Mononuclear cell (primary cell): Measurements from ENCODE around the gene GPALPP1. TPM values are rescaled to one million over a fixed set of nuclear protein-coding genes. Genes with fewer than 3 reads are reported as not detected.
A peak's percentile ranks its signal among the peaks of the same experiment; 100 is the strongest.
"Not testable (repeated sequence)": the region's sequence is repeated elsewhere in the genome, so short reads cannot be mapped to it uniquely, and the experiment has no call there.

Experiments used
- H3K27me3 ChIP-seq: 2 replicates; pipeline ENCODE4 v1.6.0; 2011; ENCODE audit warnings: low read length, control low read depth; ENCODE audit not compliant: insufficient read depth
- H3K4me1 ChIP-seq: 2 replicates; pipeline ENCODE4 v1.5.1; 2011; ENCODE audit warnings: mild to moderate bottlenecking, low read length, control low read depth; ENCODE audit not compliant: insufficient read depth
- H3K4me3 ChIP-seq: 2 replicates; pipeline ENCODE4 v1.5.1; 2011; ENCODE audit warnings: mild to moderate bottlenecking, low read length, moderate library complexity
- H3K9me3 ChIP-seq: 2 replicates; pipeline ENCODE4 v1.5.1; 2011; ENCODE audit warnings: low read depth, mild to moderate bottlenecking, control low read depth, low read length
- total RNA-seq: library from RNA; depleted of rRNA; stranded (reverse); fragments of >200 nt; gene quantifications from one replicate; pipeline ENCODE4 v1.2.3, GENCODE V29; 2012

GPALPP1 gene
- total RNA-seq, 1 donor = 22.4 TPM

DNA sequence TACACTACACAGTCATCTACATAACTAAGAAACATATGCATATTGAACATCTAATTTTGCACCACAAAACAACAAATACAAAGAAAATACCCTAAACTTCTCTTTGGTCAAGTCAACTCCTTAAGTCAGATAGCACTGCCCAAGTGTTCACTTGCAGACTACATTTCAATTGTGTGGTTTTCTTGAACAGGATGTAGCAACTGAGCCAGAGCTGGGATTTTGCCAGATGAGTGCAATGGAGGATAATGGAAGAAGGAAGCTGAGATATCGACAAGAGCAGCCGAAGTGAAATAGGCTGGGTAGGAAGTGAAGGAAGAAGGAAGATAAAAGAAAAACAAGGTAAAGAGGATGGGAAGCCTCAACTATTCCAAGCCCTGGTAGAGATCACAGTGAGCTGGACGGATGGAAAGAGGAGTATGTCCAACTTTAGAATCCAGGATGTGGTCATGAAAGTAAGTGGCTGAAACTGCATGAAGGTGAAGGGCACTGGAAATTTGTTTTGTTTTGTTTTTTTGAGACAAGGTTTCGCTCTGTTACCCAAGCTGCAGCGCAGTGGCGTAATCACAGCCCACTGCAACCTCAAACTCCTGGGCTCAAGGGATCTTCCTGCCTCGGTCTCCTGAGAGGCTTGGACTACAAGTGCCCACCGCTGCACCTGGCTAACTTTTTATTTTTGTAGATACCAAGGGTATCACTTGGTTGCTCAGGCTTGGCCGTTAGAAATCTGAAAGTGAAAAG is 15.1 kb upstream of the GPALPP1 start:
- no peaks in the 10 kb centered on the region for H3K27me3 ChIP-seq
- H3K9me3 ChIP-seq = no peaks in the 10 kb centered on the region
- H3K4me3 ChIP-seq = no peak overlapping the region
- peaks cover 22% of the 10 kb centered on the region for H3K4me1 ChIP-seq

DNA sequence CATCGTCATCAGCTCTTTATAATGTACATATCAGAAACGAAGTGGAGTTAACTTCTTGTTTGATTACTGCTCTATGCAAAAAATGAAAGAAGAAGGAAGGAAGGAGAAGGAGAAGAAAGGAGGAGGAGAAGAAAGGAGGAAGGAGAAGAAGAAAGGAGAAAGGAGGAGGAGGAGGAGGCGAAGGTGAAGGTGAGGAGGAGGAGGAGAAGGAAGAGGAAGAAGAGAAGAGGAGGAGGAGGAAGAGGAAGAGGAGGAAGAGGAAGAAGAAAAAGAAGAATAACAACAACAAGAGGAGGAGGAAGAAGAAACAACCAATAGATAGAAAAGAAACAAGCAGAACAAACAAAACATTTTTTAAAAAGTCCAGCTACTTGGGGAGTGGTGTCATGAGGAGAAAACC is 13.1 kb upstream of the GPALPP1 start:
- no peaks in the 10 kb centered on the region for H3K27me3 ChIP-seq
- no peaks in the 10 kb centered on the region for H3K9me3 ChIP-seq
- peaks cover 22% of the 10 kb centered on the region for H3K4me1 ChIP-seq
- H3K4me3 ChIP-seq = no peak overlapping the region

DNA sequence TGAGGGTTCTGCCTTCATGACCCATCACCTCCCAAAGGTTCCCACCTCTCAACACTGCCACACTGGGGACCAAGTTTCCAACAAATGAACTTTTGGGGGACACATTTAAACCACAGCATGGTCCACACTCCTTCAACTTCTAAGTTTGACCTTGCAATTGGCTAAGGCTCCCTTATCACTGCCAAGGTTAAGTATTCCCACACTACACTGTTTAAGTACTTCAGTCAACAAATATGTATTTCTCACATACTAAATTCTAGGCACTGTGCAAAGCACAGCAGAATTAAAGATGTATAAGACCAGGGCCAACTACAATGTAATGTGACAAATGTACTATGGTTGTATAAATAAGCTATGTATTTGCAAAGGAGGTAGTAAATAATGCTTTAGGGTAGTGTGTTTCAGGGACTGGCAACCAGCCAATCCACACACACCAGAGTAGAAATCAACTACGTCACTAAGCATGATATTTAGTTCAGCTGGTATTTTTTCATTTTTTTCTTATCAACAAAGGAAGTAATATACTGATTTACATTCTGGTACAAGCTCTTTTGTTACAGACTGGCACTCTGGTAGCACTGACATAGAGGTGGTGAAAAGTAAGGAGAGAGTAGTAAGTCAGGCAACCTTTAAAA is 12.3 kb upstream of the GPALPP1 start:
- Histone ChIP-seq H3K27me3 (no peaks in the 10 kb centered on the region), H3K4me3 (no peak overlapping the region), H3K9me3 (no peaks in the 10 kb centered on the region), H3K4me1 (peaks cover 22% of the 10 kb centered on the region)

DNA sequence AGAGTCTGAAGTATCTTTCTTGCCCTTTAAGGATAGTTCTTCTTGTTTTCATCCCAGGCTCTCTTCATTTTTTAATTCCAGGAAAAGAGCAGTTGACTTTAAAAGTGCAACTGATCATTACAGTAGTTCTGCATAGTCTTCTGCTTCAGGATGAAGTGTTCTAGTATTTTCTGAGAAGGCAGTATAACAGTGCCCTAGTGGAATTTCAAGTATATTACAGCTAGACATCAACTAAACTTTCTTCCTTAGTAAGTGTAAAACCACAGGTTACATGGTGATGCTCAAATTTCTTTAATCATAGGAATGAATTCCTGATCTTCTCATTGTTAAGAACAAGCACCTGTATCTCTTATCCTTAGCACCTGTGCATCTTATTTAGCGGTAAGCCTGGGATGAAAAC is 11.0 kb upstream of the GPALPP1 start:
- no peak overlapping the region for H3K4me3 ChIP-seq
- no peaks in the 10 kb centered on the region for H3K9me3 ChIP-seq
- no peaks in the 10 kb centered on the region for H3K27me3 ChIP-seq
- H3K4me1 ChIP-seq = peaks cover 22% of the 10 kb centered on the region

DNA sequence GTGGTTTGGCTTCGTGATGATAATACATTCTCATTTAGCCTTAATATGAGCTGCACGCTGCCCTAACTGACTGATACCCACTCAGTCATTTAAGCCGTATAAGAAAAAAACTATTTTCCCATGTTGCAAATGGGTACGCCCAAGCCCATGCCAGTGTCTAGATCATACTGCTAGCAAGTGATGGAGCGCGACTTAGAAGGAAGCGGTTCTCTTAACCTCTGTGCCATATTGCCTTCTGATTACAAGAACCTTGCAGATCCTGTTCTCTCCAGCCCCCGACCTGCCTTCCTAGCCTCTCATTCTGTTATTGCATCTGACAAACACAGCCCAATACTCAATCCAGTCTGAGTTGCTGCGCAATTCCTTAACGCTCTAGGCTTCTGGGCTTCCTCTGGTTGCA is 603 bp downstream of the GPALPP1 start:
- H3K9me3 ChIP-seq = no peaks in the 10 kb centered on the region
- H3K4me1 ChIP-seq = peaks cover 28% of the 10 kb centered on the region
- H3K4me3 ChIP-seq = peak overlapping the region; percentile 79
- no peaks in the 10 kb centered on the region for H3K27me3 ChIP-seq

DNA sequence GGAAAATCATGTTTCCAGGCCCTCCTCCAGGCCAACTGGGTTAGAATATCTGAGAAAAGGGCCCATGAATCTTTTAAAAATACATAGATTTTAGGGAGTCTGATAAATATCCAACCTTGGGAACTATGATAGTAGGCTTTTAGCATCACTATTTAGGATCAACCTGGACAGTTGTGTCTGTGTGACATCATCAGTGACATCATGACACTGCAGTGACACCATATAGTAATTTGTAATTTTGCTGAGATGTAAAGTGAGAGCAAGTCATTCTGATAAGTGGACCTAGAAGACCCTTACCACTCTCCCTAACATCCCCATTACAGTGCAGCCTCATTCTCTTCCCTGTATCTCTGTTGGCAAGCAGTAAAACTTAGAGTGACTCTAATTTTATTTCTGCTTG is 14.1 kb downstream of the GPALPP1 start:
- H3K4me3 ChIP-seq = no peak overlapping the region
- H3K27me3 ChIP-seq = no peaks in the 10 kb centered on the region
- no peaks in the 10 kb centered on the region for H3K9me3 ChIP-seq
- no peaks in the 10 kb centered on the region for H3K4me1 ChIP-seq

DNA sequence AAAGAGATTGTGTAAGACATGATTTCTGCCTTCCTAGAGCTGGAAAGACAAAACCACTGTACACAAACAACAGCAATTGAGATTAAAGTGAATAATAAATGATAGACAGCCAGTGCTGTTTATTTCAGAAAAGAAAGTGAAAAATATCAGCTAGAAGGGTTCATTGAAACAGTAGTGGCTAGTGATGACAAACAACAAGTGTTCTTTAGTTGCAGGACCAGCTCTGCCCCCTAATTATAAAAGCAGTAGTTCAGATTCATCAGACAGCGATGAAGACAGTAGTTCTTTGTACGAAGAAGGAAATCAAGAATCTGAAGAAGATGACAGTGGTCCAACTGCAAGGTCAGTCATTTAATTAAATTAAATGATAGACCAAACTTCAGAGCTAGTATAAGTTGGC is 14.8 kb downstream of the GPALPP1 start:
- Histone ChIP-seq H3K4me3 (no peak overlapping the region), H3K27me3 (no peaks in the 10 kb centered on the region), H3K9me3 (no peaks in the 10 kb centered on the region), H3K4me1 (no peaks in the 10 kb centered on the region)

DNA sequence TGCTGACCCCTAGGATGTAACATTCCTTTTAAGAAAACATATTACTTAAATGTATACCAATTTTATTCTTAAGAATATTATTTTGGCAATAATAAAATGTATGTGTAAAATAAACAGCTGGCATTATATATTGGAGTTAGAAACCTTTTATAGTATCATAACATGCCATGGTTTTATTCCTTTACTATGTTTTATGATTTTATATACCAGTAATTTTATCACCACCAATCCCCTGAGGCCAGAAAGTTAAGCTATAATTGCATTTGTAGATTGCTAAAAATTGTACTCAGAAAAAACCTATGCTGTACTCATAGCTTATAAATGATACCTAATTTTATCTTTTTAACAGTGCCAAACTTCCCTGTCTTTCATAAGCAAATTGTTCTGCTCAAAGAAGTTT is 17.9 kb downstream of the GPALPP1 start:
- no peaks in the 10 kb centered on the region for H3K4me1 ChIP-seq
- no peaks in the 10 kb centered on the region for H3K27me3 ChIP-seq
- H3K9me3 ChIP-seq = no peaks in the 10 kb centered on the region
- H3K4me3 ChIP-seq = no peak overlapping the region

DNA sequence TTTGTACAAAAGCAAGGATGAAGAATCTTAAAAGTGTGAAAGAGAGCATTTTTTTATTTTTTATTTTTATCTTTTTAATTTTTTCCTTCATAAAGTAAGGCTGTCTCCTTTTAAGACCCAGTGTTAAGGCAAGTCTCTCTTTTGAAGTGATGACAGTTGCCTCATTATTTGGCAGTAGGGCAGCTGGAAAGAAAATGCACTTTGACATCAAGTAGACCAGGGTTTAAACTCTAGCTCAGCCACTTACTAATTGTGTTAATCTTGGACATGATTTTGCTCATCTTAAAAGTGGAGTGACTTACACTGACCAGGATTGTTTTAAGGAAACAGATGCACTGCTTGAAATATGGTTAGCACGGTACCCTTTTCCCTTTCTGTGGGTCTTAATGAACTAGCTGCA is 18.5 kb downstream of the GPALPP1 start:
- no peak overlapping the region for H3K4me3 ChIP-seq
- H3K27me3 ChIP-seq = no peaks in the 10 kb centered on the region
- no peaks in the 10 kb centered on the region for H3K4me1 ChIP-seq
- no peaks in the 10 kb centered on the region for H3K9me3 ChIP-seq

DNA sequence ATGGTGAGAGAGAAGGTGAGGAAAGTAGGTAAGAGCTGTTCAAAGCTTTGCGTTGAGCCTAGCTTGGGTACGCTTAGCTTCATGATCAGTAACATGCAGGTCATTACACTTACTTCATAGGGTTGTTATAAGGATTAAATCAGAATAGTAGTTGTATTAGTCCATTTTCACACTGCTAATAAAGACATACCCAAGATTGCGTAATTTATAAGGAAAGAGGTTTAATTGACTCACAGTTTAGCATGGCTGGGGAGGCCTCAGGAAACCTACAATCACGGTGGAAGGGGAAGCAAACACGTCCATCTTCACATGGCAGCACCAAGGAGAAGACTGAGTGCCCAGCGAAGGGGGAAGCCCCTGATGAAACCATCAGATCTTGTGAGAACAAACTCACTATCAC is 21.9 kb downstream of the GPALPP1 start:
- H3K4me3 ChIP-seq = no peak overlapping the region
- H3K4me1 ChIP-seq = no peaks in the 10 kb centered on the region
- H3K9me3 ChIP-seq = no peaks in the 10 kb centered on the region
- H3K27me3 ChIP-seq = no peaks in the 10 kb centered on the region

DNA sequence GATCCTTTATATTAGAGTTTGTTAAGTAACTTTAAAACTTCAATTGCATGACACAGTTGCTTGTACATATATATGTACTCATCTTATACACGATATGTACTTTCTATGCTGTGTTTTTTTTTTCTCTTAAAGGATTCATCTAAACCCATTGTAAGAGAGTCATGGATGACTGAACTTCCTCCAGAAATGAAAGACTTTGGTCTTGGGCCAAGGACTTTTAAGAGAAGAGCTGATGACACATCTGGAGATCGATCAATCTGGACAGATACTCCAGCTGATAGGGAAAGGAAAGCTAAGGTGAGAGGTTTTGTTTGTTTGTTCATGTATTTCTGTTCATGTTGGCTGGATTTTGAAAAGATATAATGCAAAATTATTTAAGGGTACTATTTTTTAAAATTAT is 26.0 kb downstream of the GPALPP1 start:
- Histone ChIP-seq H3K27me3 (no peaks in the 10 kb centered on the region), H3K4me3 (no peak overlapping the region), H3K9me3 (no peaks in the 10 kb centered on the region), H3K4me1 (no peaks in the 10 kb centered on the region)

DNA sequence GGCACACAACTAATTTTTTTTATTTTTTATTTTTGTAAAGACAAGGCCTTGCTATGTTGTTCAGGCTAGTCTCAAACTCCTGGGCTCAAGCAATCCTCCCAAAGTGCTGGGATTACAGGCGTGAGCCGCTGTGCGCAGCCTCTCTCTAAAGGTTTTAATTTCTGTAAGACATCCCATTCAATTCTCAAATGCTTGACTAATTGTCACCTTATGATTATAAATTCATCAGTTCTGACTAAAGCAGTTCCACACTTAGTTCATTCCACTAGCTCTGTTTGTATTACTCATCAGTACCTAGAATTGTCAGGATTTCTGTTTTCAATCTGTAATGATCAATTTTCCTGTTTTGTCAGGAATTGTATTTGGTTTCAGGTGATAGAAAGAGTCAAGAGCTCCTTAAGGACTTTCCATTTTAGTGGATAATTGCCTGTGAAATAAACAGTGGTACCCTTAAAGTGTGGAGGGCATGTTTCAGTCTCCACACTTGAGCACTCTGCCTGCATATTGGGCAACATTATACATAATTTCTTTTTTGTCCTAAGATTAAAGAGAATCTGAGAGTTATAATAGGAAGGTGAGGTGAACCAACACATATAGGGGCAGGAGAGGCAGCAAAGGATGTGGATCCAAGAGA is 27.6 kb downstream of the GPALPP1 start:
- H3K4me3 ChIP-seq = no peak overlapping the region
- no peaks in the 10 kb centered on the region for H3K27me3 ChIP-seq
- no peaks in the 10 kb centered on the region for H3K9me3 ChIP-seq
- no peaks in the 10 kb centered on the region for H3K4me1 ChIP-seq

DNA sequence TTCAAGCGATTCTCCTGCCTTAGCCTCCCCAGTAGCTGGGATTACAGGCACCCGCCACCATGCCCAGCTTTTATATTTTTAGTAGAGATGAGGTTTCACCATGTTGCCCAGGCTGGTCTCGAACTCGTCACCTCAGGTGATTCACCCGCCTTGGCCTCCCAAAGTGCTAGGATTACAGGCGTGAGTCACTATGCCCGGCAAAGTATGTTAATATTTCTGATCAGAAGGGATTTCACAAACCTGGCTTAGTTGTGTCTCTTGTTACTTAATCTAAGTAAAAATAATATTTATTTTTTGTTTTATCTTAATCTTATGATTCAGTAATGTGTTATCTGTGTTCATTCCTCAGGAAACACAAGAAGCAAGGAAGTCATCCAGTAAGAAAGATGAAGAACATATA is 30.6 kb downstream of the GPALPP1 start:
- H3K9me3 ChIP-seq, H3K27me3 ChIP-seq, H3K4me3 ChIP-seq, H3K4me1 ChIP-seq: not testable (repeated sequence)

DNA sequence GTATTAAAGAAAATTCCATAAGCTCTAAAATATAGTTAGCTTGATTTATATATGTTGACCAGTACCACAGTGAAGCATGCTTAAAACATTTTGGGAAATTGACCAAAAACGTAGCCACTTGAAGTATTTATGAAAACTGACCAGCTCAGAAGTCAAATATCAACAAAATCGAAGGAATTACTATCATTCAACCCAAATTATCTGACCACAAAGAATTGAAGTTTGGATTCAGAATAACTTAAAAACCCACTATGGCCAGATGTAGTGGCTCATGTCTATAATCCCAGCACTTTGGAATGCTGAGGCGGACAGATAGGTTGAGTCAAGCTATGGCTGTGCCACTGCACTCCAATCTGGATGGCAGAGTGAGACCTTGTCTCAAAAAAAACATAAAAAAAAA is 31.9 kb downstream of the GPALPP1 start:
- H3K4me1 ChIP-seq = no peaks in the 10 kb centered on the region
- H3K4me3 ChIP-seq = no peak overlapping the region
- no peaks in the 10 kb centered on the region for H3K9me3 ChIP-seq
- no peaks in the 10 kb centered on the region for H3K27me3 ChIP-seq

DNA sequence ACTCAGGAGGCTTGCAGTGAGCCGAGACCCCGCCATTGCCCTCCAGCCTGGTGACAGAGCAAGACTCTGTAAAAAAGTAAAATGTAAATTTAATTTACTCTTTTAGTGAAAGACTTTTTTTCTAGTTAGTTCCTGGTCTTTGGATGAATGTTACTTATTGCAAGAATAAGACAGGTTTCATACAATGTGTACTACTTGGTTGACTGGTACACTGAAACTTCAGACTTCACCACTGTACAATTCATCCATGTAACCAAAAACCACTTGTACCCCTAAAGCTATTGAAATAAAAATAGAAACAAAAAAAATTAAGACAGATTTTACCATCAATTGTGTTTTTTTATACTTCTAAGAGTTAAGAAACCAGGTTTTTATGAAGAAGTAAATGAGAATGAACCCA is 35.5 kb downstream of the GPALPP1 start:
- no peaks in the 10 kb centered on the region for H3K4me1 ChIP-seq
- H3K9me3 ChIP-seq = no peaks in the 10 kb centered on the region

DNA sequence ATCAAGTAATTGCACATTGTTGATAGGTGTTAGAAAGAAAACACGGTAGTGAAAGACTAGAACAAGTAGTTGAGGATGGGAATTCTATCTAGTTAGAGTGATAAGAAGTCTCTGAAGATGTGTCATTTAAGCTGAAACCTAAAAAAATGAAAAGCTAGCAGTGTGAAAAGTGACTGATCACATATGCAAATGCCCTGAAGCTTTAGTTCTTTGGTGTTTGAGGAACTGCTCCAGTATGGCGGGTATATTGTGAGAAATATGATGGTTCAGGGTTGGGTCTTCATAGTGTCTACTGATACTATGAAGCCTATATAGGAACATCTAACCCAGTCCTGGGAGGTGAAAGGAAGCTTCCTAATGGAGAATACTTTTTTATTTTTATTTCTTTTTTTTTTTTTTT is 45.0 kb downstream of the GPALPP1 start:
- no peaks in the 10 kb centered on the region for H3K4me1 ChIP-seq
- no peaks in the 10 kb centered on the region for H3K9me3 ChIP-seq
- H3K27me3 ChIP-seq = no peaks in the 10 kb centered on the region
- no peak overlapping the region for H3K4me3 ChIP-seq

More for the DNA sequence above, 35.5 kb downstream of the GPALPP1 start:
- no peak overlapping the region for H3K4me3 ChIP-seq
- no peaks in the 10 kb centered on the region for H3K27me3 ChIP-seq
